Measurements from ENCODE around the gene LOX. TPM values are rescaled to one million over a fixed set of nuclear protein-coding genes. Genes with fewer than 3 reads are reported as not detected.
A peak's percentile ranks its signal among the peaks of the same experiment; 100 is the strongest.

The LOX gene
- total RNA-seq, 2 experiments from 2014 or later: 0.10 TPM; not detected in 1

DNA sequence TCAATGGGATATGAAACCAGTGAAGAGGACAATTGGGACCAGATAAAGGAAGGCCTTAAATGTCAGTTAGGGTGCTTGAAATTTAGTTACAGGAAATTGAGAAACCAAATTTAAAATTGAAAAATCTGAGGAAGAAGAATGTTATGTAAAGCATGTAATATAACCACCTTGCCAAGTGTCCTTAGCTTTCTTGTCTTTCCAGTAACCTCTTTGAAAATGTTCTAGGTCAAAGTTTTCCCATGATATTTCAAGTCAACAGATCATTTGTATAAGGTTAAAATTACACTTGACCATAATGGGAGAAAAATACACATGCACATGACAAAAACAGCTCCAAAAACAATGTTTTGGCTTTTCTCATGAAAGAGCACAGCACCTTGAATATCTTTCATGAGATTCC is 21.1 kb downstream of the LOX start:
- ChIA-PET CTCF (interaction anchor here (1.6 kb wide), 1 partner anchor 19 kb away, joined by 3 read pairs; no protein-coding TSS in a partner anchor), POLR2A (no interaction called here)
- Mint-ChIP-seq H3K36me3 (ENCODE audit: low read depth) (peaks cover 5% of the 10 kb centered on the region), H3K9me3 (peaks cover 5% of the 10 kb centered on the region), H3K27me3 (no peaks in the 10 kb centered on the region), H3K27ac (no peak overlapping the region), H3K4me3 (no peak overlapping the region), H3K4me1 (no peaks in the 10 kb centered on the region)
- DNase-seq: no peak

DNA sequence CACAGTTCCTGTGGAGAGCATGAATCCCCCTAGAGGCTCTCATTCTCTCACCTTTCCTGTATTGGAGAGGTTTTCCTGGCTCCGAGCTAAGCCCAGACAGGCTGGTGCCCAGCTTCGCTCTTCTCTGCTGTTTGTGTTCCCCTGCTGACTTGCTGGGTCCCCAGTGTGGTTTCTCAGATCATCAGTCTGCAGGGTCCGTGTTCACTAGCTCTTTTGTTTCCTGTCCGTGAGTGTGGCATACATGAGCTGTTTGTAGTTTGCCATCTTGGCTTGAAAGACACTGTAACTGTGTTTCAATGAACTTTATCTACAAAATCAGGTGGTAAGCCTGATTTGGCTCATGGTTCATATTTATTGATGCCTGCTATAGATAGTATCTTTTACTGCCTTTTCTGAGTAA is 23.8 kb downstream of the LOX start:
- ChIA-PET POLR2A (interaction anchor here (0.9 kb wide), 1 partner anchor 24 kb away, joined by 4 read pairs; no protein-coding TSS in a partner anchor), CTCF (no interaction called here)
- H3K36me3 Mint-ChIP-seq (ENCODE audit: low read depth): peaks cover 5% of the 10 kb centered on the region
- peaks cover 5% of the 10 kb centered on the region for H3K9me3 Mint-ChIP-seq
- H3K27ac Mint-ChIP-seq: no peak overlapping the region
- H3K4me1 Mint-ChIP-seq: no peaks in the 10 kb centered on the region
- no peaks in the 10 kb centered on the region for H3K27me3 Mint-ChIP-seq
- no peak for DNase-seq
- H3K4me3 Mint-ChIP-seq: no peak overlapping the region

DNA sequence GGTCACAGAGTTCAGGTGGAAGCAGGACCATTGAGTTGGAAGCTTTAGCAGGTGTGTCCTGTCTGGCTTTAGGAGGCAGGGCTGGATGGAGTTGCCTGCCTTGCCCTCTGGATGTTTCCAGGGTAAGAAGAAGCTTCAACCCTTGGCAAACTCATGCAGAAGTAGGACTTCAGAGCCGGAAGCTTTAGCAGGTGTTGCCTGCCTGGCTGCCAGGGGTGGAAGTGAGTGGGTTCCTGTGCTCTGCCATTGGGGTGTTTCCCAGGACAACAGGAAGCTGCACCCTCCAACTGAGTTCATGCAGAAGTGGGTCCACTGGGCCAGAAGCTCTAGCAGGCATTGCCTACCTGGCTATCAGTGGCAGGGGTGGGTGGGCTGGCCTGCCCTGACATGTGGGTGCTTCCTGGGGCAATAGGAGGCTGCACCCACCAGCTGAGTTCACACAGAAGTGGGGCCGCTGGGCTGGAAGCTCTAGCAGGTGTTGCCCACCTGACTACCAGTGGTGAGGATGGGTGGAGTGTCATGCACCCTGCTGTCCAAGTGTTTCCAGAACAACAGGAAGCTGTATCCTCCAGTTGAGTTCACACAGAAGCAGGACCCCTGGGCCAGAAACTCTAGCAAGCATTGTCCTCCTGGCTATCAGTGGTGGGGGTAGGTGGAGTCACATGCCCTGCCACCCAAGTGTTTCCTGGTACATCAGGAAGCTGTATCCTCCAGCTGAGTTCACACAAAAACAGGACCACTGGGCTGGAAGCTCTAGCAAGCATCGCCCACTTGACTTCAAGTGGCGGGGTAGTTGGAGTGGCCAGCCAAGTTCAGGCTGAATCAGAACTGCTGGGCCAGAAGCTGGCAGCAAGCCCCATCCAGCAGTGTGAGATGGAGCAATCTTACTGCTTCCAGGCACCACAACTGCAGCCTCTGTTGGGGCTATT is 24.6 kb downstream of the LOX start:
- ChIA-PET POLR2A (no interaction called here), CTCF (no interaction called here)
- Mint-ChIP-seq H3K36me3 (ENCODE audit: low read depth) (peaks cover 9% of the 10 kb centered on the region), H3K4me3 (no peak overlapping the region), H3K4me1 (no peaks in the 10 kb centered on the region), H3K27ac (no peak overlapping the region), H3K9me3 (peaks cover 5% of the 10 kb centered on the region), H3K27me3 (no peaks in the 10 kb centered on the region)
- no peak for DNase-seq

DNA sequence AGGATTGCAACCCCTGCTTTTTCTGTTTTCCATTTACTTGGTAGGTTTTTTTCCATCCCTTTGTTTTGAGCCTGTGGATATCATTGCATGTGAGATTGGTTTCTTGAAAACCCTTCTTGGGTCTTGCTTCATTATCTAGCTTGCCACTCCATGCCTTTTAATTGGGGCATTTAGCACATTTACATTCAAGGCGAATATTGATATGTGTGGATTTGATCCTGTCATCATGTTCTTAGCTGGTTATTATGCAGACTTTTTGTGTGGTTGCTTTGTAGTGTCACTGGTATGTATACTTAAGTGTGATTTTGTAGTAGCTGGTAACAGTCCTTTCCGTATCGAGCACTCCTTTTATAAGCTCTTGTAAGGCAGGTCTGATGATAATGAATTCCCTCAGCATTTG is 26.5 kb downstream of the LOX start:
- Mint-ChIP-seq H3K27me3 (no peaks in the 10 kb centered on the region), H3K4me3 (no peak overlapping the region), H3K27ac (no peak overlapping the region), H3K4me1 (no peaks in the 10 kb centered on the region), H3K9me3 (peaks cover 5% of the 10 kb centered on the region), H3K36me3 (ENCODE audit: low read depth) (peaks cover 9% of the 10 kb centered on the region)
- DNase-seq: no peak
- ChIA-PET CTCF (interaction anchor here (1.2 kb wide), 1 partner anchor 25 kb away, joined by 3 read pairs; no protein-coding TSS in a partner anchor), POLR2A (no interaction called here)

DNA sequence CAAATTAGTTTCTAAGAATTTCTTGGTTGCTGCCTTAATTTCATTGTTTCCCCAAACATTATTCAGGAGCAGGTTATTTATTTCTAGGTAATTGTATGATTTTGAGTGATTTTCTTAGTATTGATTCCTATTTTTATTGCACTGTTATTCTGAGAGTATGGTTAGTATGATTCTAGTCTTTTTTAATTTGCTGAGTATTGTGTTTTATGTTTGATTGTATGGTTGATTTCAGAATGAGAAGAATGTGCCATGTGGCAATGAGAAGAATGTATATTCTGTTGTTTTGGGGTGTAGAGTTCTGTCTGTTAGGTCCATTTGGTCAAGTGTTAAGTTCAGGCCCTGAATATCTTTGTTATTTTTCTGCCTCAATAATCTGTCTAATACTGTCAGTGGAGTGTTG is 27.1 kb downstream of the LOX start:
- no peak overlapping the region for H3K27ac Mint-ChIP-seq
- H3K9me3 Mint-ChIP-seq: peaks cover 5% of the 10 kb centered on the region
- H3K4me3 Mint-ChIP-seq: no peak overlapping the region
- H3K4me1 Mint-ChIP-seq: no peaks in the 10 kb centered on the region
- no peaks in the 10 kb centered on the region for H3K27me3 Mint-ChIP-seq
- ChIA-PET CTCF (no interaction called here), POLR2A (no interaction called here)
- peaks cover 9% of the 10 kb centered on the region for H3K36me3 Mint-ChIP-seq (ENCODE audit: low read depth)
- DNase-seq: no peak

DNA sequence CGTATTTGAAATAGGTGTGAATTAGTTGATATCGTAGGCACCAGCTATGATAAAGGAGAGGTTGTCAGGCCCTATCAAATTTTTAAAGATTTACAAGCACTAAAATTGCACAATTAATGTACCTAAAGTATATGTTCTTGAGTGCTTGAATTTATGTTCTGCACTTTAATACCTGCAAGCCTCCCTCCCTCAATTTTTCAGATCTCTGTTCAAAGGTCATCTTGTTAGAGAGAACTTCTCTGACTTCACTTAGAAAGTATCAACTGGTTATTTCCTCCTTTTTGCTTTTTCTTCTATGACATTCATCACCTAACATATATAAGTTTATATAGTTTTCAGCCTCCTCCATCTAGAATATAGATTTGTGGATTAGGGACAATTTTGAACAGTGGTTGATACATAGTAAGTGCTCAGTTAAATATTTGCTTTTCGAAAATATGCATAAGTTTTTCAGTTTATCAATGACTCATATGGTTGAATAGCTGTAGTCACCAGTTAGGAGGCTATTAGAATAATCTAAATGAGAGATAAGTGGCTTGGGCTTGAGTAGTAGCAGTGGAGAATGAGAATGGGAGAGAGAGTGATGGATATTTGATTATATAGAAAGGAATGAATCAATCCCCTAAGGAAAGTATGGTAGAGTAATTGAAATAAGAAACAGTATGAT is 37.3 kb downstream of the LOX start:
- POLR2A ChIA-PET: no interaction called here
- Mint-ChIP-seq H3K27ac (no peak overlapping the region), H3K27me3 (no peaks in the 10 kb centered on the region), H3K36me3 (ENCODE audit: low read depth) (no peaks in the 10 kb centered on the region), H3K4me3 (no peak overlapping the region), H3K4me1 (no peaks in the 10 kb centered on the region), H3K9me3 (no peaks in the 10 kb centered on the region)
- no peak for DNase-seq
- CTCF ChIA-PET: no interaction called here

DNA sequence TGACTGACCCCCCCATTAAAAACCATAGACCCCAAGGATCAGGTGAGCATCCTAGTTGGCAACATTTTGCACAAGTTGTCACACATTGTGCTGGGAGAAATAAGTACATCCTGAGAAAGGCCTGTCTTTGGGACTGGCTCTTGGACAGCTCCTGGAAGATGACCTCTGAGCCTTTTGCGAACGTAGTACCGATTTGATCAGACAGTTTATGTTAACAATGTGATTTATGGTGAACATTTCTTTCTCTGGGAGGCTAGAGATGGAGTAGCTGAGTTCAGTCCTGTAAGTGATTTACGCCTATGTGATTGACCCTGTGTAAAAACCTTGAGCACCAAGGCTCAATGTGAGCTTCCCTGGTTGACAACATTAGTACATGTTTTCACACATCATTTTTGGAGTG is 41.7 kb downstream of the LOX start:
- no peaks in the 10 kb centered on the region for H3K4me1 Mint-ChIP-seq
- no peak overlapping the region for H3K27ac Mint-ChIP-seq
- H3K36me3 Mint-ChIP-seq (ENCODE audit: low read depth): no peaks in the 10 kb centered on the region
- DNase-seq: no peak
- no peak overlapping the region for H3K4me3 Mint-ChIP-seq
- CTCF ChIA-PET: no interaction called here
- H3K9me3 Mint-ChIP-seq: no peaks in the 10 kb centered on the region
- no peaks in the 10 kb centered on the region for H3K27me3 Mint-ChIP-seq
- POLR2A ChIA-PET: no interaction called here

DNA sequence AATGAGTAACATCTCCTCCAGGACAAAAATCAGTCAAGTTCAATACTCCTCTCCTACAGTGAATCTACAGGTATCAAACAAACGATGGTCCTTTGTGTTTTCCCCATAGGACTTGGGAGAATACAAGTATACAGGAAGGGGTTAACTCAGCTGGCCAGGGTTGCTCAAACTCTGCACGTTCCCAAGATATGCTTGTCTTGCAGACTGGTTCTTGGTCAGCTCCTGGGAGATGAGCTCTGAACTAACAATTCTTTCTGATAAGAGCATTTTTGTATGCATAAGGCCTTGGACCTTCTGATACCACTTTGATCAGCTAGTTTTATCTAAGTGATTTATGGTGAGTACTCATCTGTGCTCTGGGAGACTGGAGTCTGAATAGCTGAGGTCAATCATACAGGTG is 42.1 kb downstream of the LOX start:
- Mint-ChIP-seq H3K4me1 (no peaks in the 10 kb centered on the region), H3K4me3 (no peak overlapping the region), H3K27ac (no peak overlapping the region), H3K9me3 (no peaks in the 10 kb centered on the region), H3K36me3 (ENCODE audit: low read depth) (no peaks in the 10 kb centered on the region), H3K27me3 (no peaks in the 10 kb centered on the region)
- DNase-seq: no peak
- ChIA-PET POLR2A (no interaction called here), CTCF (no interaction called here)

DNA sequence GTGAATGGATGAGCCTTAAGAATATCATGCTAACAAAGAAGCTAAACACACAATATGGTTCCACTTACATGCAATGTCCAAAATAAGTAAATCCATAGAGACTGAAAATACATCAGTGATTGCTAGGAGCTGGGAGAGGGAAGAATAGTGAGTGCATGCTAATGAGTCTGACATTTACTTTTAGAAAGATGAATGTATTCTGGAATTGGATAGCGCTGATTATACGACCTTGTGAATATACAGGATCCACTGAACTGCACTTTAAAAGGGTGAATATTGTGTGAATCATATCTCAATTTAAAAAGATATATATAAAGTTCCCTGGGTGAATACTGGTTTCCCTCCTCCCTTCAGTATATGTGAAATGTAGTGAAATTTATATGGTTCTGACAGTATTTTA is 46.2 kb downstream of the LOX start:
- Mint-ChIP-seq H3K9me3 (no peaks in the 10 kb centered on the region), H3K27me3 (no peaks in the 10 kb centered on the region), H3K4me1 (no peaks in the 10 kb centered on the region), H3K4me3 (no peak overlapping the region), H3K36me3 (ENCODE audit: low read depth) (peaks cover 2% of the 10 kb centered on the region), H3K27ac (no peak overlapping the region)
- POLR2A ChIA-PET: no interaction called here
- DNase-seq: no peak
- CTCF ChIA-PET: no interaction called here

DNA sequence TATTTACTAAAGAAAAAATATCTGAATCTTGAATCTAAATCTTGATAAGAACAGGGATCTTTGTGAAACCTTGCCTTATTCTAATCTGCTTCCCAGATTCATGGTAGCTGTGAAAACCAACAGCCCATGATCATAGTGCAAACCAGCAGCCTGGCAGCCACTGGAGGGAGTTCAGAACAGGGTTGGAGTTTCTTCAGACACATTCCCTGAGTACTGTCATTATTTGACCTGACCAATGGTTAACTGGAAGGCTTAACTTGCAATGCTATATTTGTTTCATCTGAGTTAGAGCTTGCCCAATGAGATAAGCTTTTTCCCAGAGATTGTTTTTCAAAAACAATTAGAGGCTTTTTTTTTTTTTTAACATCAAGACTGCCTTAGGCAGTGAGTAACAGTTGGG is 47.8 kb downstream of the LOX start:
- POLR2A ChIA-PET: interaction anchor here (1.0 kb wide), 1 partner anchor 24 kb away, joined by 4 read pairs; no protein-coding TSS in a partner anchor
- Mint-ChIP-seq H3K27me3 (no peaks in the 10 kb centered on the region), H3K4me1 (no peaks in the 10 kb centered on the region), H3K27ac (no peak overlapping the region), H3K4me3 (no peak overlapping the region), H3K36me3 (ENCODE audit: low read depth) (peaks cover 5% of the 10 kb centered on the region), H3K9me3 (no peaks in the 10 kb centered on the region)
- CTCF ChIA-PET: no interaction called here
- no peak for DNase-seq

DNA sequence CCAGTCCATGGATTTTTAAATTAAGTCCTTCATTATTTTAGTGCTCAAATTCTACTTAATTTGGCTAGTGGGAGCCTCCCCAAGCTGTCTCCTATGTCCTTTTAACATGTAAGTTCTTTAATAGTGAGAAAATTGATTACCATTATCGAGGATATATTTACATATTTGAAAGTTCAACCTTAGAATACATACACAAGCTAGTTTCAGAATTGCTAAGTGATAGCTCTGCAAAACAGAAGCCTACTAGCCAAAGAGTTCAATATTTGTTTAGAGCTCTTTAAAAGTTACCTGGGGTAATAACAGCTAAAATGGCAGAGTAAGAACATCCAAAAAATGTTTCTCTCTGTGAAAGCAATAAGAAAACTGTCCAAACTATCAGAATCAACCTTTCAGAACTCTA is 48.2 kb downstream of the LOX start:
- Mint-ChIP-seq H3K4me3 (no peak overlapping the region), H3K27me3 (no peaks in the 10 kb centered on the region), H3K36me3 (ENCODE audit: low read depth) (peaks cover 5% of the 10 kb centered on the region), H3K9me3 (no peaks in the 10 kb centered on the region), H3K27ac (no peak overlapping the region), H3K4me1 (no peaks in the 10 kb centered on the region)
- ChIA-PET POLR2A (interaction anchor here (1.0 kb wide), 1 partner anchor 25 kb away, joined by 4 read pairs; no protein-coding TSS in a partner anchor), CTCF (no interaction called here)
- no peak for DNase-seq

DNA sequence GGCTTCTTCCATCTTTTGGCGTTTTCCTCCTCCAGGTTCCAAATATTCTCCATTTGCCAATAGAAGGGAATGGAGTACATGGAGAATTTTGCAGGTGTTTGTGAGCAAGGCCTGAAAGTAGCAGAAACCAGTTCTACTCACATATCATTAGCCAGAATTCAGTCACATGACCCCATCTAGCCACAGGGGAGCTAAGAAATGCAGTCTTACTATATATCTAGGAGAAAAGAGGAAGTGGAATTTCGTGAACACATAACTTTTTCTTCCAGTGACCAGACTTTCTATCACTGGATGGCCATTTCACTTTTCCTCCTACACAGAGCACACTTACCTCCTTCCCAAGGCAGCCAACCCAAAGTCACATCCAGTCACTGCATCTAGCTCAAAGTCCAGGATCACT is 55.1 kb downstream of the LOX start:
- peaks cover 9% of the 10 kb centered on the region for H3K4me1 Mint-ChIP-seq
- POLR2A ChIA-PET: no interaction called here
- no peaks in the 10 kb centered on the region for H3K9me3 Mint-ChIP-seq
- CTCF ChIA-PET: no interaction called here
- no peak overlapping the region for H3K27ac Mint-ChIP-seq
- H3K36me3 Mint-ChIP-seq (ENCODE audit: low read depth): peaks cover 33% of the 10 kb centered on the region
- no peaks in the 10 kb centered on the region for H3K27me3 Mint-ChIP-seq
- no peak for DNase-seq
- H3K4me3 Mint-ChIP-seq: no peak overlapping the region

DNA sequence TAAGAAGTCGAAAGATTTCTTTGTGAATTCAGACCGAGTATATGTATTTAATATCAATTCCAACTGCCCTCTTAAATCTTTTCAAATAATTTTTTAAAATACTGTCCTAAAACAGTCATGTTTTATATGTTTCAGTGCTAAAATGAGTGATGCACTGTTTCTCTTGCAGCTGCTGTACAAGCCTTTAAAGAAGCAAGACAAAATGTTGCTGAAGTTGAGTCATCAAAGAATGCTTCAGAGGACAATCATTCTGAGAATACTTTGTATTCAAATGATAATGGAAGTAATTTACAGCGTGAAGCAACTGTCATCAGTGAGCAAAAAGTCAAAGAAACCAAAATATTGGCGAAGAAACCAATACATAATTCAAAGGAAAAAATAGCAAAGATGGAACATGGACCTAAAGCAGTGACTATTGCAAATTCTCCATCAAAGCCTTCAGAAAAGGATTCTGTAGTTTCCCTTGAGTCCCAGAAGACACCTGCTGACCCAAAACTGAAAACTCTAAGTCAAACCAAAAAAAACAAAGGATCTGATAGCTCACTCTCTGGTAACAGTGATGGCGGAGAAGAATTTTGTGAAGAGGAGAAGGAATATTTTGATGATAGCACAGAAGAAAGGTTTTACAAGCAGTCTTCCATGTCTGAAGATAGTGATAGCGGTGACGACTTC is 58.0 kb downstream of the LOX start:
- Mint-ChIP-seq H3K9me3 (no peaks in the 10 kb centered on the region), H3K27ac (peak overlapping the region; percentile 1), H3K4me3 (no peak overlapping the region), H3K36me3 (ENCODE audit: low read depth) (peaks cover 28% of the 10 kb centered on the region), H3K27me3 (no peaks in the 10 kb centered on the region), H3K4me1 (peaks cover 9% of the 10 kb centered on the region)
- POLR2A ChIA-PET: no interaction called here
- CTCF ChIA-PET: no interaction called here
- no peak for DNase-seq
